Nephron (organoid): Measurements from ENCODE around the gene DTNB.
A peak's percentile ranks its signal among the peaks of the same experiment; 100 is the strongest.

Source experiments
- H3K27ac Mint-ChIP-seq, 3 experiments: 2 replicates each; pipeline ENCODE4 v1.8.0; 2020; ENCODE audit warnings: mixed read lengths in 3 of 3, mild to moderate bottlenecking in 2 of 3, moderate library complexity in 1 of 3
- H3K27me3 Mint-ChIP-seq: 2 replicates; pipeline ENCODE4 v1.8.0; 2021; ENCODE audit warnings: low read depth, mild to moderate bottlenecking, moderate library complexity, mixed read lengths
- H3K36me3 Mint-ChIP-seq: 2 replicates; pipeline ENCODE4 v1.8.0; 2020; ENCODE audit warnings: low read depth, mixed read lengths
- H3K4me1 Mint-ChIP-seq: 2 replicates; pipeline ENCODE4 v1.8.0; 2020; ENCODE audit warnings: mixed read lengths
- H3K4me3 Mint-ChIP-seq, 3 experiments: 2 replicates each; pipeline ENCODE4 v1.8.0; 2020; ENCODE audit warnings: mild to moderate bottlenecking in 3 of 3, mixed read lengths in 3 of 3, moderate library complexity in 2 of 3
- H3K9me3 Mint-ChIP-seq: 2 replicates; pipeline ENCODE4 v1.8.0; 2020; ENCODE audit warnings: mixed read lengths
- TF ChIP-seq, protein P1 (sequence below), 3 experiments: fragments of 200-600 bp; sonication (generic); IDR thresholded peaks; one replicate each; pipeline ENCODE4 v1.5.0; 2021; ENCODE audit warnings: antibody characterized with exemption in 3 of 3; ENCODE audit not compliant: unreplicated experiment in 3 of 3

Gene DTNB

DNA sequence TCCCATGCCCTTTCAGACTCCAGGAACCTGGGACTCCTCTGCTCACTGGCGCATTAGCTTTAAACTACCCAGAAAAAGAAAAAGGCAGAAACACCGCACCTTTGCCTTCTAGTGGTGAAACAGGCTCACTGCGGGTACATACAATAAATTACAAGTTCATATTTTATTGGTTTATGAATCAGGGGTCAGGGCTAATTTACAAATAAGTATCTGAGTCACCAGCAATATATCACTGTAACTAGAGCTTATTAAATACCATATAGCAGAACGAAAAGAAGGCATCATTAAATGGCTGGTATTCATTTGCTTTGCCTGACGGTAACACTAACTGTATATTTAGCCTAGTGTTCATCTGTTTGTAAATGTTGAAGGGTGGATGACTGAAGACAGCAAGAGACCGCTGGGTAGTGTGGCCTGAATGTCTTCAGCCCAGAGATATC is 26.9 kb upstream of the DTNB start:
- Mint-ChIP-seq H3K4me3 (no peak overlapping the region), H3K4me1 (no peaks in the 10 kb centered on the region), H3K36me3 (no peaks in the 10 kb centered on the region), H3K27me3 (peaks cover 4% of the 10 kb centered on the region), H3K9me3 (no peaks in the 10 kb centered on the region), H3K27ac (no peak overlapping the region)
- TF ChIP-seq, protein P1, sequence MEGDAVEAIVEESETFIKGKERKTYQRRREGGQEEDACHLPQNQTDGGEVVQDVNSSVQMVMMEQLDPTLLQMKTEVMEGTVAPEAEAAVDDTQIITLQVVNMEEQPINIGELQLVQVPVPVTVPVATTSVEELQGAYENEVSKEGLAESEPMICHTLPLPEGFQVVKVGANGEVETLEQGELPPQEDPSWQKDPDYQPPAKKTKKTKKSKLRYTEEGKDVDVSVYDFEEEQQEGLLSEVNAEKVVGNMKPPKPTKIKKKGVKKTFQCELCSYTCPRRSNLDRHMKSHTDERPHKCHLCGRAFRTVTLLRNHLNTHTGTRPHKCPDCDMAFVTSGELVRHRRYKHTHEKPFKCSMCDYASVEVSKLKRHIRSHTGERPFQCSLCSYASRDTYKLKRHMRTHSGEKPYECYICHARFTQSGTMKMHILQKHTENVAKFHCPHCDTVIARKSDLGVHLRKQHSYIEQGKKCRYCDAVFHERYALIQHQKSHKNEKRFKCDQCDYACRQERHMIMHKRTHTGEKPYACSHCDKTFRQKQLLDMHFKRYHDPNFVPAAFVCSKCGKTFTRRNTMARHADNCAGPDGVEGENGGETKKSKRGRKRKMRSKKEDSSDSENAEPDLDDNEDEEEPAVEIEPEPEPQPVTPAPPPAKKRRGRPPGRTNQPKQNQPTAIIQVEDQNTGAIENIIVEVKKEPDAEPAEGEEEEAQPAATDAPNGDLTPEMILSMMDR (IDR thresholded peaks at IDR 0.05; ENCODE audit: unreplicated experiment in 3 of 3): peak; percentile 68 to 76 (median 73)

DNA sequence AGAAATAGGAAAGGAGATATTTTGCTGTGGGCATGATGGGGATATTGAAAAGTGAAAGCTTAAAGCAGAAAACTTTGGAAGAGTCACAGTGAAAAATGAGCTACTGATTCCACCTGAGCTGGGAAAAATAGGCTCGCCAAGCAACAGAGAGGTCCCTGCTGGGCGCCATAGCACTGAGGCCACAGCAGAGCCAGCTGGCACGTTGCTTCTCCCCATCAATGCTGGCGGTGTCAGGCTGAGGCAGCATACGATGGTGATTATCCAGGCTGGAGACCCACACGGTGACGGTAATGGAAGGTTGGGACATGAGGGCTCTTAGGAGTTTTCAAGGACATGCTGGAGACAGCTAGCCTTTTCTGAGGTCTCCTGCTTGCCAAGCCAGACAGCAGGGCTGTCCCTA is 25.8 kb upstream of the DTNB start:
- no peak overlapping the region for H3K27ac Mint-ChIP-seq
- TF ChIP-seq, protein P1 (IDR thresholded peaks at IDR 0.05; ENCODE audit: unreplicated experiment in 3 of 3): no peak
- H3K4me1 Mint-ChIP-seq: no peaks in the 10 kb centered on the region
- no peaks in the 10 kb centered on the region for H3K36me3 Mint-ChIP-seq
- H3K27me3 Mint-ChIP-seq: peaks cover 4% of the 10 kb centered on the region
- no peaks in the 10 kb centered on the region for H3K9me3 Mint-ChIP-seq
- no peak overlapping the region for H3K4me3 Mint-ChIP-seq

DNA sequence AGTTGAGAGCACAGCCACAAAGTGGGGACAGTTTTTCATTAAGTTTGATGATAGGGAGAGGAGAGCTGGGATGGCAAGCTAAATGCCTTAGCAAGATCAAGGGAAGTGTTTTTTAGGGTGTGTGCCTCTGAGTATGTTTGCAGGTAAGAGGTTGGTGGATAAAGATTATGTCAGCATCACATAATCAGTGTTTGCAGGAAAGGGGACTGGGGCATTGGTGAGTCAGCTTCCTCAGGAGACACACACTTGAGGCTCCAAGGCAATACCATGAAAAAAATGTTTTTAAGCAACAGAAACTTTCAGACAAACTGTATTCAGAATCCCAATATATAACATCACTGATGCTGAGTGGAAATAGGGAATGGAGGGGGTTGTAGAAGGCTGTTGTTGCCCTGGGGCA is 25.4 kb upstream of the DTNB start:
- peaks cover 4% of the 10 kb centered on the region for H3K27me3 Mint-ChIP-seq
- H3K4me3 Mint-ChIP-seq: no peak overlapping the region
- H3K4me1 Mint-ChIP-seq: no peaks in the 10 kb centered on the region
- TF ChIP-seq, protein P1 (IDR thresholded peaks at IDR 0.05; ENCODE audit: unreplicated experiment in 3 of 3): no peak
- no peaks in the 10 kb centered on the region for H3K36me3 Mint-ChIP-seq
- no peaks in the 10 kb centered on the region for H3K9me3 Mint-ChIP-seq
- H3K27ac Mint-ChIP-seq: no peak overlapping the region

DNA sequence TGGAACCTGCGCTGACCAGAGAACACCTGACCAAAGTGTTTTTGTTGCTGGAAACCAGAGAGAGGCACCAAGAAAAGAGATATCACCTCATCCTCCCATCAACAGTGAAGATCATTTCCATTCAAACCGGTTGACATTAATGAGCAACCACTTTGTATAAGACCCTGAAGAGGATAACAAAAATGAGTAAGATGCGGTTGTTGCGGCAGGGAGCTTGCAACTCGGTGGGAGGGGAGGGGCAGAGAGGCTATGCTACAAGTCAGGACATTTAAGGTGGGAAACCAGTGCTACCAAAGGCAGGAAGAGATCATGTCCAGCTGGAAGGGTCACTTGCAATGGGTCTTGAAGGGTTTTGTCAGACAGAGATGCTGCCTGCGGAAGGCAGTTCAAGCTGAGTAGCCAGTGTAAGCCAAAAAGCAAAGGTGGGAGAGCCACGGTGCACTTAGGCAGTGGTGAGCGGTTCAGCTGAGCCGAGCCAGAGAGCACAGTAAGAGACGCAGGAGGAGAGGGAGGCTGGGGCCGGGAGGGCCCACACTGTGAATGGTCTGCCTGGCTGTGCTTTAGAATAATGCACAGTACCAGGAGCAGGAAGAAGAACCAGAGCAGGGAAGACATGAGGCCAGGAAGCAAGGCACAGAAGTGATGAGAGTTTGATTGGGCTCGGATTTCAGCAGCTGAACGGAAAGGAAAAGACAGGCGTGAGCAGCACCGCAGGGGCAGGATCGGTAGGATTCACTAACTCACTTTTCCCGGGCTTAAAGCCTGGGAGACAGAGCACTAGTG is 24.4 kb upstream of the DTNB start:
- TF ChIP-seq, protein P1 (IDR thresholded peaks at IDR 0.05; ENCODE audit: unreplicated experiment in 3 of 3): no peak
- no peak overlapping the region for H3K27ac Mint-ChIP-seq
- no peak overlapping the region for H3K4me3 Mint-ChIP-seq
- H3K36me3 Mint-ChIP-seq: no peaks in the 10 kb centered on the region
- H3K27me3 Mint-ChIP-seq: peaks cover 4% of the 10 kb centered on the region
- no peaks in the 10 kb centered on the region for H3K9me3 Mint-ChIP-seq
- no peaks in the 10 kb centered on the region for H3K4me1 Mint-ChIP-seq

DNA sequence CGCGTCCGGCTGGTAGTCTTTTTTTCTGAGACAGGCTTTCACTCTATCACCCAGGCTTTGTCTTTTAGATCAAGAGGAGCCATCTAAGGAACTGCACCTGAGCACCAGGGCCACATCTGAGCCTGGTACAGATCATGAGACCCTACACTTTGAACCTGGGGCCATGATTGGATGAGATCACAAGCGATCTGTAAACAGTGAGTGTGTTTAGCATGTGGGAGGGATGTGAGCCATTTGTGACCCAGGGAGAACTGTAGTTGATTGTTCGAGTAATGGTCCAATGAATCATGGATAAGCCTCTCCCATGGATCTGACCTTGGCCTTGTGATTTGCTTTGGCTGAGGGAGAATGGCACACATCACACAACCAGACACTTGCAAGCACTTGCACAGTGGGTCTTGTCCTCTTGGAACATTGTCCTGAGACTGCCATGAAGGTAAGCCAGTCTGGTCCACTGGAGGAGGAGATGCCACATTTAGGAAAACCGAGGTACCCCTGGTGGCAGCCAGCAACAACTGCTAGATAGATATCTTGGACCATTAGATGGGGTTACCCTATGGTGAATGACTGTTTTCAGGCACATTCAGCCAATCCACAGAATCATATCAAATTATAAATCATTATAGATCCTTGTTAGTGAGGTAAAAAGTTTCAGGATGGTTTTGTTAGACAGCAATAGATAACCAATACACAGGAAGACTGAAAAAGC is 19.5 kb upstream of the DTNB start:
- H3K27ac Mint-ChIP-seq: no peak overlapping the region
- H3K4me3 Mint-ChIP-seq: no peak overlapping the region
- H3K9me3 Mint-ChIP-seq: no peaks in the 10 kb centered on the region
- no peaks in the 10 kb centered on the region for H3K36me3 Mint-ChIP-seq
- TF ChIP-seq, protein P1 (IDR thresholded peaks at IDR 0.05; ENCODE audit: unreplicated experiment in 3 of 3): no peak
- no peaks in the 10 kb centered on the region for H3K27me3 Mint-ChIP-seq
- H3K4me1 Mint-ChIP-seq: no peaks in the 10 kb centered on the region
